GM11168 (cell line): ENCODE measurements around the gene P2RX7.

ENCODE experiments used
- in situ Hi-C: fragments of 300-500 bp; cut with MboI; formaldehyde crosslinking; loops from one replicate; pipeline ENCODE4 v1.12.0; 2022; ENCODE audit warnings: low sequenced_read_pairs; ENCODE audit not compliant: unreplicated experiment

The P2RX7 gene

GRCh38 chr12:121166356-121166755 is 33.7 kb downstream of the P2RX7 start:
- in situ Hi-C loops = no loop called here

- in situ Hi-C loops = no loop called here
Measured at GRCh38 chr12:121167232-121167820, 34.6 kb downstream of the P2RX7 start.

- in situ Hi-C loops = no loop called here
Measured at GRCh38 chr12:121167951-121168350, 35.3 kb downstream of the P2RX7 start.

GRCh38 chr12:121170151-121170550 is 37.5 kb downstream of the P2RX7 start:
- in situ Hi-C loops = no loop called here

- in situ Hi-C loops = no loop called here
Measured at GRCh38 chr12:121170611-121171260, 38.1 kb downstream of the P2RX7 start.

GRCh38 chr12:121172145-121172544 is 39.5 kb downstream of the P2RX7 start:
- in situ Hi-C loops = no loop called here

- in situ Hi-C loops = no loop called here
Measured at GRCh38 chr12:121175383-121176119, 42.9 kb downstream of the P2RX7 start.

- in situ Hi-C loops = no loop called here
Measured at GRCh38 chr12:121176826-121177529, 44.3 kb downstream of the P2RX7 start.

- in situ Hi-C loops = no loop called here
Measured at GRCh38 chr12:121181181-121181580, 48.5 kb downstream of the P2RX7 start.

- in situ Hi-C loops = no loop called here
Measured at GRCh38 chr12:121182222-121182893, 49.7 kb downstream of the P2RX7 start.

- in situ Hi-C loops = no loop called here
Measured at GRCh38 chr12:121184425-121184824, 51.7 kb downstream of the P2RX7 start.

- in situ Hi-C loops = no loop called here
Measured at GRCh38 chr12:121184984-121185889, 52.6 kb downstream of the P2RX7 start.

- in situ Hi-C loops = no loop called here
Measured at GRCh38 chr12:121186826-121187225, 54.1 kb downstream of the P2RX7 start.

- in situ Hi-C loops = no loop called here
Measured at GRCh38 chr12:121187501-121187900, 54.8 kb downstream of the P2RX7 start.

- in situ Hi-C loops = no loop called here
Measured at GRCh38 chr12:121188227-121188626, 55.6 kb downstream of the P2RX7 start.

- in situ Hi-C loops = no loop called here
Measured at GRCh38 chr12:121189131-121189530, 56.5 kb downstream of the P2RX7 start.

- in situ Hi-C loops = no loop called here
Measured at GRCh38 chr12:121189619-121190155, 57.0 kb downstream of the P2RX7 start.

GRCh38 chr12:121190523-121191031 is 57.9 kb downstream of the P2RX7 start:
- in situ Hi-C loops = no loop called here

- in situ Hi-C loops = no loop called here
Measured at GRCh38 chr12:121191151-121191550, 58.5 kb downstream of the P2RX7 start.
